BE2C (cell line): ENCODE data around the gene DHDH. TPM values are rescaled to one million over a fixed set of nuclear protein-coding genes. Genes with fewer than 3 reads are reported as not detected.
"Not testable (repeated sequence)": the region's sequence is repeated elsewhere in the genome, so short reads cannot be mapped to it uniquely, and the experiment has no call there.

Experiments
- DNase-seq: peaks from one replicate; pipeline ENCODE4 v3.0.0-alpha.2; 2020
- H3K27me3 ChIP-seq: fragments of 250-450 bp; sonication (Bioruptor Pico); 2 replicates; pipeline ENCODE4 v1.5.1; 2020; ENCODE audit warnings: mild to moderate bottlenecking
- H3K36me3 ChIP-seq: fragments of 250-450 bp; sonication (Bioruptor Pico); 2 replicates; pipeline ENCODE4 v1.5.1; 2020; ENCODE audit warnings: mild to moderate bottlenecking
- H3K4me1 ChIP-seq: fragments of 250-450 bp; sonication (Bioruptor Pico); 2 replicates; pipeline ENCODE4 v1.5.1; 2020
- H3K4me3 ChIP-seq: 2 replicates; pipeline ENCODE4 v1.5.1; 2011; ENCODE audit warnings: low read depth, low read length
- H3K9me3 ChIP-seq: fragments of 250-450 bp; sonication (Bioruptor Pico); 2 replicates; pipeline ENCODE4 v1.5.1; 2020
- polyA plus RNA-seq: library from polyadenylated mRNA; unstranded; fragments of >200 nt; gene quantifications from one replicate; pipeline ENCODE4 v1.2.1, GENCODE V29; 2012; ENCODE audit warnings: low read depth, missing spikeins; ENCODE audit not compliant: insufficient read length, insufficient read depth
- TF ChIP-seq, protein P1 (sequence below): IDR thresholded peaks from 2 replicates; pipeline ENCODE4 v1.5.1; 2012; ENCODE audit warnings: mild to moderate bottlenecking, low read depth, low read length

Gene DHDH
- polyA plus RNA-seq, result not detected

DNA sequence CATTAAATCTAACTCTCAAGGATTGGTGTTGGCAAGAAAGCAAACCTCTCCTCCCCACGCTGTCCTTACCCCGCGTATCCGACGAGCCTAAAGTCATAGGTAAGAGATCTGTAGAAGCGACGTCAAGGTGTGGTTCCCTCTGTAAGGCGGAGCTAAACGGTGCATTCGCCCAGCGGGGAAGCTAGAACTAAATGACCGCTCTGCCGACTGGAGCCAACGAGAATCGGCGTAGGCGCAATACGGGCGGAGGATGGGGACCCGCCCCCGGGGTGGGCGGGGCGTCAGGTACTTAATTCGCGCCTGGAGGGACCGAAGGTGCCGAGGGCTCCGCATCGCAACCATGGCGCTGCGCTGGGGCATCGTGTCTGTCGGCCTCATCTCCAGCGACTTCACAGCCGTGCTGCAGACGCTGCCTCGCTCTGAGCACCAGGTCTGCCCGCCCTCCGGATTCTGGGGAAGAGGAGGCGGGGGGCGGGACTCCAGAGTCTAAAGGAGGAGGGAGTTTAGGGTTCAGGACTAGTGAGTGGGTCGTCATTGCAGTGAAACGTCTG lies at the start of gene DHDH:
DHDH (plus strand) TSS at position 318 of the 551 bp plus-strand sequence; CDS start at position 341, 23 bp downstream.
- peak; percentile 77 for DNase-seq
- Histone ChIP-seq H3K27me3 (peaks cover 7% of the 10 kb centered on the region; the same call in 1 of the 2 replicates), H3K4me3 (peak within 1 kb of the TSS; percentile 53), H3K4me1 (no peaks in the 10 kb centered on the region), H3K9me3 (no peaks in the 10 kb centered on the region), H3K36me3 (no peaks in the 10 kb centered on the region)
- TF ChIP-seq, protein P1, sequence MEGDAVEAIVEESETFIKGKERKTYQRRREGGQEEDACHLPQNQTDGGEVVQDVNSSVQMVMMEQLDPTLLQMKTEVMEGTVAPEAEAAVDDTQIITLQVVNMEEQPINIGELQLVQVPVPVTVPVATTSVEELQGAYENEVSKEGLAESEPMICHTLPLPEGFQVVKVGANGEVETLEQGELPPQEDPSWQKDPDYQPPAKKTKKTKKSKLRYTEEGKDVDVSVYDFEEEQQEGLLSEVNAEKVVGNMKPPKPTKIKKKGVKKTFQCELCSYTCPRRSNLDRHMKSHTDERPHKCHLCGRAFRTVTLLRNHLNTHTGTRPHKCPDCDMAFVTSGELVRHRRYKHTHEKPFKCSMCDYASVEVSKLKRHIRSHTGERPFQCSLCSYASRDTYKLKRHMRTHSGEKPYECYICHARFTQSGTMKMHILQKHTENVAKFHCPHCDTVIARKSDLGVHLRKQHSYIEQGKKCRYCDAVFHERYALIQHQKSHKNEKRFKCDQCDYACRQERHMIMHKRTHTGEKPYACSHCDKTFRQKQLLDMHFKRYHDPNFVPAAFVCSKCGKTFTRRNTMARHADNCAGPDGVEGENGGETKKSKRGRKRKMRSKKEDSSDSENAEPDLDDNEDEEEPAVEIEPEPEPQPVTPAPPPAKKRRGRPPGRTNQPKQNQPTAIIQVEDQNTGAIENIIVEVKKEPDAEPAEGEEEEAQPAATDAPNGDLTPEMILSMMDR, result no peak

DNA sequence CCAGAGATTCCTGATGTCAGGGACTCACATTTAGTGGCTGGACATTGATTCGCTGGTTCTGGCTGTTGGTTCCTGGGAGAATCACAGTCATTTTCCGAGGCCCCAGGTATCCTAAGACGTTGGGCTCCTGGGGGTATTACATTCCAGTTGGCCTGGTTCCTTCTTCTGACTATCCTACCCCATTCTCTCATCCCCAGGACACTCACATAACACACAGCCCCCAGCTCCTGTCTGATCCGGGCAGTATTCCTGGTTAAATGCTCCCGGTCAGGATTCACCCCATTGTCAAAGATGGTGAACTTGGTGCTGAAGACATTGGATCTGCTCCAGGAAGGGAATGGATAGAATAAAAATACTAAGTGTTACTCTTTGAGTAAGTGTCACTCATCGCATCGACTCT lies 49.8 kb upstream of the DHDH start:
- DNase-seq, result no peak
- no peaks in the 10 kb centered on the region for H3K9me3 ChIP-seq
- H3K27me3 ChIP-seq, result no peaks in the 10 kb centered on the region
- H3K4me1 ChIP-seq, result peaks cover under 1% of the 10 kb centered on the region; the same call in 1 of the 2 replicates
- TF ChIP-seq, protein P1, result no peak
- no peaks in the 10 kb centered on the region for H3K36me3 ChIP-seq
- no peak overlapping the region for H3K4me3 ChIP-seq

DNA sequence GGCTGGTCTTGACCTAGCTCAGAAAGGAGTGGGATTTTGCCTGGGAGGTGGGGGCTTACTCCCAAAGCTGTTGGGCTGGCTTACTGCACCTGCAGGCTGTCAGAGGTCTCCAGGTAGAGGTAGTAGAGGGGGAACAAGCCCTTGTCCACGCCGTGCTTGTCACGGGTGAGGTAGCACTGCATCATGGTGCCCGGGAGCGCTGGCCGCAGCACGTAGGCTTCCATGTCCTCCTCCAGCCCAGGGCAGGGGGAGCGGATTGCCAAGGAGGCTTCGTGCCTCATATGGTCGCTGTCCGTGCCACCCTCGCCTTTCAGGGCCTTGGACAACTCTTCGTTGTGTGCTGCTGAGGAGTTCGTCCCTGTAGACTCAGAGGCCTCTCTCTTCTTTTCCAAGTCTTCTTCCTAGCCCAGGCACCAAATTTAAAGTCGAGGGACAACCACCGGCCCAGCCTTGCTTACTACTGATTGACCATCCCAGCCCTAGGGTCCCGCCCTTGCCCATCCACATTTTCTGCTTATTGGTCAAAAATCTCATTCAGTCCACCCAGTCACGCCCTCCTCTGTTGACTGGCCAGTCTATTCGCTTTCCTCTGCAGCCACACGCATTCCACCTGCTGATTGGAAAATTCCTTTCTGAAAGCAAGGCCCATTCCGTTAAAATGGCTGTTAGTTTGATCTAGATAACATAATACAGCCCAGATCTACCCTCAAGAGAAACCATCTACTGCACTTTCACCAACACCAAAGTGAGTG lies 45.5 kb upstream of the DHDH start:
- no peak overlapping the region for H3K4me3 ChIP-seq
- no peaks in the 10 kb centered on the region for H3K4me1 ChIP-seq
- DNase-seq, result no peak
- H3K27me3 ChIP-seq, result no peaks in the 10 kb centered on the region
- no peaks in the 10 kb centered on the region for H3K36me3 ChIP-seq
- no peaks in the 10 kb centered on the region for H3K9me3 ChIP-seq
- TF ChIP-seq, protein P1, result no peak

DNA sequence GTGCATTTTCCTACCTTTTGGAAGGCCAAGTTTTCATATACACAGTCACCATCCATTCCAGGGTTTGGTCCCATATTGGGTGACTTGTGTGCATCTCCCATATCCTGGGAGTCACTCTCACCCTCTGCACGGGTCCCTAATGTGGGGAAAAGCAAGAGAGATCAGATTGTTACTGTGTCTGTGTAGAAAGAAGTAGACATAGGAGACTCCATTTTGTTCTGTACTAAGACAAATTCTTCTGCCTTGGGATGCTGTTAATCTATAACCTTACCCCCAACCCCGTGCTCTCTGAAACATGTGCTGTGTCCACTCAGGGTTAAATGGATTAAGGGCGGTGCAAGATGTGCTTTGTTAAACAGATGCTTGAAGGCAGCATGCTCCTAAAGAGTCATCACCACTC lies 44.0 kb upstream of the DHDH start:
- H3K4me3 ChIP-seq, DNase-seq, H3K36me3 ChIP-seq: not testable (repeated sequence)

DNA sequence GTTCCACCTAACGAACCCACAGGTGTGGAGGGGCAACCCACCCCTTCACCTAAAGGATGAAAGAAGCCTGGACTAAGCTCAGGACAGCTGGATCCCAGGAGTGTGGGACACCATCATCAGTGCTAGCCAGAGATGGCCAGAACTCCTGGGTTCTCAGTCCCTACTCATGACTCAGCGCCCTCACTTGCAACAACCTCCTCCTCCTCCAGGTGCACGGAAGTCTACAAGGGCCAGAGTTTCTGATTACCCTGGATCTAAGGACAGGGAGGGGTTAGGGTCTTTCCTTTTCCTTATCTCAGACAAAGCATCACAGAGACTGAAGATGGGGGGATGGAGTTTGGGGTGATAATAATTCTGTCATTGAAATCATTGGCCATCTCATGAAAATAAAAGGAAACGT lies 42.9 kb upstream of the DHDH start:
- Histone ChIP-seq H3K27me3 (no peaks in the 10 kb centered on the region), H3K9me3 (no peaks in the 10 kb centered on the region), H3K36me3 (no peaks in the 10 kb centered on the region), H3K4me3 (no peak overlapping the region), H3K4me1 (no peaks in the 10 kb centered on the region)
- TF ChIP-seq, protein P1, result no peak
- DNase-seq, result no peak

More for the DNA sequence above, 44.0 kb upstream of the DHDH start:
- H3K27me3 ChIP-seq, H3K4me1 ChIP-seq, H3K9me3 ChIP-seq: not testable (repeated sequence)

DNA sequence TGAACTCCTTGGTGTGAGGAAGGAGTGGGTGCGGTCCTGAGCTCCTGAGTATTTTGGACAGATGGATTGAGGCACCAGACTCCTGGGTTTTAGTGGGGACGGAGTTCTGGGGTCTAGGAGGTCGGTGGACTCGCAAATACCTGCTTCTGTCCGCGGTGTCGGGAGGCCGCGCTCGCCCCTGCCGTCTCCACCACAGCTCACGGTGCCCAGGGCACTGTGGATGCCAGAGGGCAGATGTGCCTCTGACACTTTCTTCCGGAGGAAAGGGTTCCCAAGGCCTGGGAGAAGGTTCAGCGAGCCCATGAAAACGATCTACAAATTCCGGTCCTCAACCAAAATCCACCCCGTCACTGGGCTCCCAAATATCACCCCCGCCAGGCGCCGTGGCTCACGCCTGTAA lies 38.3 kb upstream of the DHDH start:
- H3K9me3 ChIP-seq, result no peaks in the 10 kb centered on the region
- no peak overlapping the region for H3K4me3 ChIP-seq
- no peaks in the 10 kb centered on the region for H3K36me3 ChIP-seq
- no peak for DNase-seq
- no peaks in the 10 kb centered on the region for H3K27me3 ChIP-seq
- TF ChIP-seq, protein P1, result no peak
- H3K4me1 ChIP-seq, result no peaks in the 10 kb centered on the region
